ENCODE results near the gene PROK1.

DNA sequence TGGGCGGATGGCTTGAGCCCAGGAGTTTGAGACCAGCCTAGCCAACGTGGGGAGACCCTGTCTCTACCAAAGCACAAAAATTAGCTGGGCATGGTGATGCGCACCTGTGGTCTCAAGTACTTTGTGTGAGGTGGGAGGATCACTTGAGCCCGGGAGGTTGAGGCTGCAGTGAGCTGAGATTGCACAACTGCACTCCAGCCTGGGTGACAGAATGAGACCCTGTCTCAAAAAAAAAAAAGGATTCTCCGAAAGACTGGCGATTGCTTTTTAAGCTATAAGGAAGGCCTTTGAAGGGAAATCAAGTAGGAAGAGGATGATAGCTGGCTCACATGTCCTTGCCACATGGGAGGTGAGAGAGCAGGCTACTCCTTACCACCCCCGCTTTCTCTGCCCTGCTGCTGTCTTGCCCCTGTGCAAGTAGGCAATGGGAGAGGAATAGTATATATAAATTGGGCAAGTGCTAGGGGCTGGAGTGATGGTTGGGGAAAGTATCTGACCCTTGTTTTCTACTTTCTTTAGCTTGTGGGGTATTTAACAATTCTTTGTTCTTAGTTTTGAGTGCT, 39.7 kb upstream of the PROK1 start:
- TF ChIP-seq, protein P1, sequence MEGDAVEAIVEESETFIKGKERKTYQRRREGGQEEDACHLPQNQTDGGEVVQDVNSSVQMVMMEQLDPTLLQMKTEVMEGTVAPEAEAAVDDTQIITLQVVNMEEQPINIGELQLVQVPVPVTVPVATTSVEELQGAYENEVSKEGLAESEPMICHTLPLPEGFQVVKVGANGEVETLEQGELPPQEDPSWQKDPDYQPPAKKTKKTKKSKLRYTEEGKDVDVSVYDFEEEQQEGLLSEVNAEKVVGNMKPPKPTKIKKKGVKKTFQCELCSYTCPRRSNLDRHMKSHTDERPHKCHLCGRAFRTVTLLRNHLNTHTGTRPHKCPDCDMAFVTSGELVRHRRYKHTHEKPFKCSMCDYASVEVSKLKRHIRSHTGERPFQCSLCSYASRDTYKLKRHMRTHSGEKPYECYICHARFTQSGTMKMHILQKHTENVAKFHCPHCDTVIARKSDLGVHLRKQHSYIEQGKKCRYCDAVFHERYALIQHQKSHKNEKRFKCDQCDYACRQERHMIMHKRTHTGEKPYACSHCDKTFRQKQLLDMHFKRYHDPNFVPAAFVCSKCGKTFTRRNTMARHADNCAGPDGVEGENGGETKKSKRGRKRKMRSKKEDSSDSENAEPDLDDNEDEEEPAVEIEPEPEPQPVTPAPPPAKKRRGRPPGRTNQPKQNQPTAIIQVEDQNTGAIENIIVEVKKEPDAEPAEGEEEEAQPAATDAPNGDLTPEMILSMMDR (IDR thresholded peaks at IDR 0.05) = no peak
- TF ChIP-seq POLR2AphosphoS5 (IDR thresholded peaks at IDR 0.05) = no peak
